LNCaP clone FGC (cell line): Measurements from ENCODE around the gene FANCD2OS.

Experiments used
- DNase-seq: peaks from one replicate; pipeline ENCODE4 v3.0.0-alpha.2; 2011; ENCODE audit warnings: low read depth
- H3K4me3 ChIP-seq: 2 replicates; pipeline ENCODE4 v1.5.1; 2011; ENCODE audit warnings: mild to moderate bottlenecking, low read depth, low read length, control low read depth
- CTCF ChIP-seq: IDR thresholded peaks from 2 replicates; pipeline ENCODE4 v1.5.1; 2012; ENCODE audit warnings: mild to moderate bottlenecking; ENCODE audit not compliant: control insufficient read depth, insufficient read depth; ENCODE audit errors: extremely low read depth

Gene FANCD2OS

DNA sequence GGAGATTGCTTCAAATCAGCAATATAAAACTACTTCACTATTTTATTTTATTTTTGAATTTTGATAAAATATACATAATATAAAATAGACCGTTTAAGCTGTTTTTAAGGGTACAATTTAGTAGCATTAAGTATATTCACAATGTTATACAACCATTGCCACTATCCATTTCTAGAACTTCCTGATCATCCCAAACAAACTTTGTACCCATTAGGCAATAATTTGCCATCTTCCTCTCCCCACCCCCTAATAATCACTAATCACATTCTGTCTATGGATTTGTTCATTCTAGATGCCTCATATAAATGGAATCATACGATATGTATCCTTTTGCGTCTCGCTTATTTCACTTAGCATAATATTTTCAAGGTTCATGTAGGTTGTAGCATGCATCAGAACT, 53.0 kb downstream of the FANCD2OS start:
- no peak overlapping the region for H3K4me3 ChIP-seq
- TF ChIP-seq CTCF, result no peak
- DNase-seq, result no peak
